ENCODE results near the gene VILL. TPM values are rescaled to one million over a fixed set of nuclear protein-coding genes. Genes with fewer than 3 reads are reported as not detected.
"Not testable (repeated sequence)": the region's sequence is repeated elsewhere in the genome, so short reads cannot be mapped to it uniquely, and the experiment has no call there.

Gene VILL
- total RNA-seq, 3 donors from 2014 or later, result 11.0 to 17.4 (median 15.4) TPM

GRCh38 chr3:37985637-37986320 is 4.8 kb upstream of the VILL start:
- DNase-seq (ENCODE audit: low spot score in 2 of 2), result peak in 1 of 2 donors; percentile 57
- Histone ChIP-seq H3K27ac (peak overlapping the region; percentile 33 to 37), H3K36me3 (no peaks in the 10 kb centered on the region), H3K4me1 (no peaks in the 10 kb centered on the region), H3K27me3 (no peaks in the 10 kb centered on the region), H3K4me3 (no peak overlapping the region), H3K9me3 (no peaks in the 10 kb centered on the region)
- intact Hi-C loops (cut with DNase I; ENCODE audit: low total_unique reads), result no loop called here
- no peak for TF ChIP-seq CTCF (IDR thresholded peaks at IDR 0.05)
- no peak for TF ChIP-seq POLR2A (IDR thresholded peaks at IDR 0.05)
- no peak for TF ChIP-seq POLR2AphosphoS5 (IDR thresholded peaks at IDR 0.05)

GRCh38 chr3:37986479-37987314 is 3.9 kb upstream of the VILL start:
- DNase-seq (ENCODE audit: low spot score in 2 of 2), result peak in 1 of 2 donors; percentile 73
- no peaks in the 10 kb centered on the region for H3K27me3 ChIP-seq
- no peaks in the 10 kb centered on the region for H3K9me3 ChIP-seq
- no peak for TF ChIP-seq CTCF (IDR thresholded peaks at IDR 0.05)
- no peak for TF ChIP-seq POLR2A (IDR thresholded peaks at IDR 0.05)
- TF ChIP-seq POLR2AphosphoS5 (IDR thresholded peaks at IDR 0.05), result no peak
- no peaks in the 10 kb centered on the region for H3K4me1 ChIP-seq
- intact Hi-C loops (cut with DNase I; ENCODE audit: low total_unique reads), result no loop called here
- no peaks in the 10 kb centered on the region for H3K36me3 ChIP-seq
- H3K27ac ChIP-seq, result peak overlapping the region in 1 of 2 donors; percentile 39
- no peak overlapping the region for H3K4me3 ChIP-seq

- no peaks in the 10 kb centered on the region for H3K27me3 ChIP-seq
- no peaks in the 10 kb centered on the region for H3K36me3 ChIP-seq
- no peak for DNase-seq (ENCODE audit: low spot score in 2 of 2)
- intact Hi-C loops (cut with DNase I; ENCODE audit: low total_unique reads), result no loop called here
- peak overlapping the region in 1 of 2 donors; percentile 39 for H3K27ac ChIP-seq
- TF ChIP-seq POLR2AphosphoS5 (IDR thresholded peaks at IDR 0.05), result no peak
- TF ChIP-seq CTCF (IDR thresholded peaks at IDR 0.05), result no peak
- TF ChIP-seq POLR2A (IDR thresholded peaks at IDR 0.05), result no peak
- no peak overlapping the region for H3K4me3 ChIP-seq
- no peaks in the 10 kb centered on the region for H3K4me1 ChIP-seq
- no peaks in the 10 kb centered on the region for H3K9me3 ChIP-seq
Observed at GRCh38 chr3:37987315-37987697, 3.3 kb upstream of the VILL start.

GRCh38 chr3:37987751-37988179 is 2.8 kb upstream of the VILL start:
- no peak for DNase-seq (ENCODE audit: low spot score in 2 of 2)
- TF ChIP-seq POLR2A (IDR thresholded peaks at IDR 0.05) (no peak), POLR2AphosphoS5 (IDR thresholded peaks at IDR 0.05) (no peak), CTCF (IDR thresholded peaks at IDR 0.05) (no peak)
- Histone ChIP-seq H3K27me3 (no peaks in the 10 kb centered on the region), H3K4me3 (no peak overlapping the region), H3K36me3 (no peaks in the 10 kb centered on the region), H3K9me3 (no peaks in the 10 kb centered on the region), H3K4me1 (no peaks in the 10 kb centered on the region), H3K27ac (no peak overlapping the region)
- intact Hi-C loops (cut with DNase I; ENCODE audit: low total_unique reads), result no loop called here

- H3K27me3 ChIP-seq; intact Hi-C loops (cut with DNase I; ENCODE audit: low total_unique reads); DNase-seq (ENCODE audit: low spot score in 2 of 2); H3K4me3 ChIP-seq; H3K36me3 ChIP-seq; H3K9me3 ChIP-seq; H3K4me1 ChIP-seq; H3K27ac ChIP-seq: not testable (repeated sequence)
Observed at GRCh38 chr3:37988376-37988775, 2.2 kb upstream of the VILL start.
